Measurements from ENCODE around the gene RIMBP2.

GRCh38 chr12:130557201-130557600 is 158.9 kb downstream of the RIMBP2 start:
- TF ChIP-seq, protein P1, sequence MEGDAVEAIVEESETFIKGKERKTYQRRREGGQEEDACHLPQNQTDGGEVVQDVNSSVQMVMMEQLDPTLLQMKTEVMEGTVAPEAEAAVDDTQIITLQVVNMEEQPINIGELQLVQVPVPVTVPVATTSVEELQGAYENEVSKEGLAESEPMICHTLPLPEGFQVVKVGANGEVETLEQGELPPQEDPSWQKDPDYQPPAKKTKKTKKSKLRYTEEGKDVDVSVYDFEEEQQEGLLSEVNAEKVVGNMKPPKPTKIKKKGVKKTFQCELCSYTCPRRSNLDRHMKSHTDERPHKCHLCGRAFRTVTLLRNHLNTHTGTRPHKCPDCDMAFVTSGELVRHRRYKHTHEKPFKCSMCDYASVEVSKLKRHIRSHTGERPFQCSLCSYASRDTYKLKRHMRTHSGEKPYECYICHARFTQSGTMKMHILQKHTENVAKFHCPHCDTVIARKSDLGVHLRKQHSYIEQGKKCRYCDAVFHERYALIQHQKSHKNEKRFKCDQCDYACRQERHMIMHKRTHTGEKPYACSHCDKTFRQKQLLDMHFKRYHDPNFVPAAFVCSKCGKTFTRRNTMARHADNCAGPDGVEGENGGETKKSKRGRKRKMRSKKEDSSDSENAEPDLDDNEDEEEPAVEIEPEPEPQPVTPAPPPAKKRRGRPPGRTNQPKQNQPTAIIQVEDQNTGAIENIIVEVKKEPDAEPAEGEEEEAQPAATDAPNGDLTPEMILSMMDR (conservative IDR thresholded peaks at IDR 0.05 in 1 of 2, IDR thresholded peaks at IDR 0.05 in 1 of 2; ENCODE audit: extremely low read depth in 1 of 2, insufficient read depth in 1 of 2, low read depth in 1 of 2, low read length in 2 of 2), result no peak
- no peak for TF ChIP-seq EZH2 (IDR thresholded peaks at IDR 0.05; ENCODE audit: borderline replicate concordance, low read length)
